ENCODE measurements around the gene BCO1. TPM values are rescaled to one million over a fixed set of nuclear protein-coding genes. Genes with fewer than 3 reads are reported as not detected.

The BCO1 gene
- total RNA-seq, 1 donor from 2014 or later, result not detected

DNA sequence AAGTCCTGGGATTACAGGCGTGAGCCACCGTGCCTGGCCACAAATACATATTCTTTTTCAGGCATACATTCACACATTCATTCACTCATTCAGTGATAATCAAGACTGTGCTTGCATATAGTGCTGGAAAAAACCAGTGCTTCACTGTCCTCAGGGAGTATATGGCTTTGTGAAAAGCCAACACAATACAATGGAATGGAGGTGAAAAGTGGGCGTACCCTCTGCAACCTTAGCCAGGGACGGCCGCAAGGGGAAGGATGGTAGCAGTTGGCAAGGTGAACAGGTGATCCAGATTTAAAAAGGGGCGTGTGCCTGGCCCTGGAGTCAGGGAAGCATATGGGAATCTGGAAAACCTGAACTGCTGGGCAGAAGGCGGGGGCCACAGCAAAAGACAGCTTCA, 58.1 kb downstream of the BCO1 start:
- no peaks in the 10 kb centered on the region for H3K27me3 ChIP-seq
- intact Hi-C loops (cut with DNase I), result no loop called here
- TF ChIP-seq, protein P1, sequence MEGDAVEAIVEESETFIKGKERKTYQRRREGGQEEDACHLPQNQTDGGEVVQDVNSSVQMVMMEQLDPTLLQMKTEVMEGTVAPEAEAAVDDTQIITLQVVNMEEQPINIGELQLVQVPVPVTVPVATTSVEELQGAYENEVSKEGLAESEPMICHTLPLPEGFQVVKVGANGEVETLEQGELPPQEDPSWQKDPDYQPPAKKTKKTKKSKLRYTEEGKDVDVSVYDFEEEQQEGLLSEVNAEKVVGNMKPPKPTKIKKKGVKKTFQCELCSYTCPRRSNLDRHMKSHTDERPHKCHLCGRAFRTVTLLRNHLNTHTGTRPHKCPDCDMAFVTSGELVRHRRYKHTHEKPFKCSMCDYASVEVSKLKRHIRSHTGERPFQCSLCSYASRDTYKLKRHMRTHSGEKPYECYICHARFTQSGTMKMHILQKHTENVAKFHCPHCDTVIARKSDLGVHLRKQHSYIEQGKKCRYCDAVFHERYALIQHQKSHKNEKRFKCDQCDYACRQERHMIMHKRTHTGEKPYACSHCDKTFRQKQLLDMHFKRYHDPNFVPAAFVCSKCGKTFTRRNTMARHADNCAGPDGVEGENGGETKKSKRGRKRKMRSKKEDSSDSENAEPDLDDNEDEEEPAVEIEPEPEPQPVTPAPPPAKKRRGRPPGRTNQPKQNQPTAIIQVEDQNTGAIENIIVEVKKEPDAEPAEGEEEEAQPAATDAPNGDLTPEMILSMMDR (IDR thresholded peaks at IDR 0.05), result no peak

DNA sequence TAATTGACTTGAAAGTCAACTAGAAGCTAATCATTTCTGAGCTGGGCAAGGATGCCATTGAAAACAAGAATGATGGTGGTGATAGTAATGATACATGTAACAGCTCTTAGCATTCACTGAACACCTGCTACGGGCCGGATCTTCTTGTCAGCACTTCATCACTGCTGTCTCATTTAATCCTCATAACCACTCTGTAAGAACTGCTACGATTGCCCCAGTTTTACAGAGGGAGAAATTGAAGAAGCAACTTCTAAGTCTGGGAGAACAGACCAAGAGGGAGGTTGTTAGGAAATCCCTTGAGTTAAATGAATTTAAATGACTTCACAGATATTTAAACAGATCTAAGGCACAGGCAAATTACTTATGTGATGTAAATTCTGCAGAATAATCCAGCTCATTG, 69.3 kb downstream of the BCO1 start:
- intact Hi-C loops (cut with DNase I), result no loop called here
- Histone ChIP-seq H3K4me1 (no peaks in the 10 kb centered on the region), H3K9me3 (no peaks in the 10 kb centered on the region), H3K27me3 (no peaks in the 10 kb centered on the region), H3K27ac (no peak overlapping the region), H3K4me3 (no peak overlapping the region), H3K36me3 (no peaks in the 10 kb centered on the region)
- no peak for DNase-seq (ENCODE audit: low spot score in 2 of 2)
- TF ChIP-seq, protein P1 (IDR thresholded peaks at IDR 0.05), result no peak

More for the DNA sequence above, 58.1 kb downstream of the BCO1 start:
- no peak overlapping the region for H3K4me3 ChIP-seq
- H3K27ac ChIP-seq, result no peak overlapping the region
- no peaks in the 10 kb centered on the region for H3K4me1 ChIP-seq
- no peak for DNase-seq (ENCODE audit: low spot score in 2 of 2)
- H3K9me3 ChIP-seq, result peaks cover 0 to 3% of the 10 kb centered on the region in 2 donors
- H3K36me3 ChIP-seq, result no peaks in the 10 kb centered on the region

DNA sequence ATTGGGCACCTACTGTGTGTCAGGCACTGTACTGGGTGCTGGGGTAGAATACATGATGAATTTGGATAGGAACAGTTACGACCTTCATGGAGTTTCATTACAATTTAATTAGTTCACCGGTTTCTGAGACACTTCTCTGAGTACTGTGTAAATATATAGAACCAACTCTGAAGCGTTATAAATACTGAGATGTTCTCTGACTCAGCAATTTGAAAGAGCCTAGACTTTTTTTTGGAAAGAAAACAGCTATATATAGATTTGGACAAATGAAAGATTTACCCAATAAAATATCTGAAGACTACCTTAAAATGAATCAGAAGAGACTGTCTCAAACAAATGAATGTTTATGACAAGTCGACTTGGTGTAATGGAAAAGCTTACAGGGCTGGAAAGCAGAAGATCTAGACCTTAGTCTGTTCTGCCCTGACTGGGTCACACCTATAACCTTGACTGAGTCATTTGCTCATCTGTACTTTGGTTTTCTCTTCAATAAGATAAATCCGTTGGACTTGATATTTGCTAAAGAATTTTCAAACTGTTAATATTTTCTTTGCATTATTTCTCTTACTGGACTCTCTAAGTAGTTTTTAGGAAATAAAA, 71.7 kb downstream of the BCO1 start:
- no peak for DNase-seq (ENCODE audit: low spot score in 2 of 2)
- Histone ChIP-seq H3K27me3 (no peaks in the 10 kb centered on the region), H3K4me3 (no peak overlapping the region), H3K9me3 (no peaks in the 10 kb centered on the region), H3K27ac (no peak overlapping the region), H3K4me1 (peaks cover 0 to 10% of the 10 kb centered on the region in 2 donors), H3K36me3 (no peaks in the 10 kb centered on the region)
- TF ChIP-seq, protein P1 (IDR thresholded peaks at IDR 0.05), result no peak
- intact Hi-C loops (cut with DNase I), result loop anchor here (5.0 to 10.0 kb wide), 2 partner anchors 132 to 305 kb away; partner anchors contain the start of genes CENPN, CMC2 and CMIP

DNA sequence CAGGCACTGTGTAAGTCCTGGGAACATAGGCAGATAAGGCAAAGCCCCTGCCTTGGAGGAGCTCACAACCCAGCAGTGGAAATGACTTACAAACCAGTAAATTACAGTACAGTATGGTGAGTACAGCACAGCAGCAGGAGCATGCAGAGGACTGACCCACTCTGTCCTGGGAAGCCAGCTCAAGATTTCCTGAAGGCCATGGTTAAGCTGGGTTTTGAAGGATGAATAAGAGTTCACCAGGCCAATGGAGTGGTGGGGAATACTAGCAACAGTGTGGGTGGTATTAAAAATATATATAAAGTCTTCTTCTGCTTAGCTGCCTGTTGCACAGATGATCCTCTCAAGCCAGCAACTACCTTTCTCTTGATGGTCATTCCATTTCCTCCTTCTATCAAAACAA, 73.3 kb downstream of the BCO1 start:
- Histone ChIP-seq H3K27me3 (no peaks in the 10 kb centered on the region), H3K27ac (no peak overlapping the region), H3K4me3 (no peak overlapping the region), H3K4me1 (peaks cover 0 to 16% of the 10 kb centered on the region in 2 donors), H3K36me3 (no peaks in the 10 kb centered on the region), H3K9me3 (no peaks in the 10 kb centered on the region)
- no peak for DNase-seq (ENCODE audit: low spot score in 2 of 2)
- intact Hi-C loops (cut with DNase I), result loop anchor here (5.0 to 10.0 kb wide), 2 partner anchors 131 to 307 kb away; partner anchors contain the start of genes CENPN, CMC2 and CMIP
- TF ChIP-seq, protein P1 (IDR thresholded peaks at IDR 0.05), result no peak

DNA sequence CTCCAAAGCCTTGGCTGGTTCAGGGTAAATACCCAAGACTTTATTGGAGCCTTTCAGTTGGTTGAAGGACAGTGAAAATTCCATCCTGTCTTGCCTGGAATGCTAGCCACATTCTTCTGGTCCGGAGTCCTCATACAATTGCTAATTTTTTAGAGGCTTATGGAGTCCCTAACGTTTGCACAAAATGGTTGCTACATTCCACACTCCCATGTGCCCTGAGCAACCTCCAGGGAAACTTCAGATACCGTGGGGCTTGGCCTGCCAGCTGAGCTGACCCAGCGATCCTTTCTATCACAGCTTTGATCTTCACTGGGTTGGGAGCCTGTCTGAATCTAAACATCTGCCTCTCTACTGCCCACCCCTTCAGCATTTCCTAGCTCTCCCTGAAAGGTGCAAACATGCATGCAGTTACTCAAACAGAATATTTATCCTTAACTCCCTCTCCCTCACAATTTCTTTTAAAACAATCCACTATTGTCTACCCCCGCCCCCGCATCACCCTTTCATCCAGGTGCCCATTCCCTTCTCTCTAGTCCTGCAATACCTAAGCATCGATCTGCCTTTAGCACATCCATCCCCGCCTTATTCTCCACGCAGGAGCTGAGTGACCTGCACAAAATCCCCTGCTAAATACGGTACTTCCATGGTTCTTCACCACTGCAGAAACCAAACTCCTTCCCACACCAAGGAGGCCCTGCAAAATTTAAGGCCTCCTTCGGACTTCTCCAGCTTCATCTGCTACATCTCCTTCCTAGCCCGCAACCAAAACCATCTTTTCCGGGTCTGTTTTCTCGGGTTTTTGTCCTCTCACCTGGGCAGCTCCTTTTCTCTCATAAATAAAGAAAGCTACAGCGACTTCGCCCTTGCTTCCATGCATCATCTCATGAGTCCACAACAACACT, 75.5 kb downstream of the BCO1 start:
- Histone ChIP-seq H3K27ac (peak overlapping the region; percentile 88 to 91), H3K36me3 (no peaks in the 10 kb centered on the region), H3K4me3 (peak overlapping the region; percentile 88 to 95), H3K9me3 (no peaks in the 10 kb centered on the region), H3K4me1 (peaks cover 0 to 16% of the 10 kb centered on the region in 2 donors), H3K27me3 (no peaks in the 10 kb centered on the region)
- no peak for DNase-seq (ENCODE audit: low spot score in 2 of 2)
- TF ChIP-seq, protein P1 (IDR thresholded peaks at IDR 0.05), result no peak
- intact Hi-C loops (cut with DNase I), result loop anchor here (2.0 to 10.0 kb wide), 4 partner anchors 128 to 773 kb away; partner anchors contain the start of genes C16orf46, CENPN, CMC2 and CMIP
